ENCODE results near the gene APBB2. TPM values are rescaled to one million over a fixed set of nuclear protein-coding genes. Genes with fewer than 3 reads are reported as not detected.

The APBB2 gene
- total and polyA plus RNA-seq, 2 experiments from 2014 or later: 35.8 to 74.8 TPM

GRCh38 chr4:40831146-40831907 is 383.0 kb downstream of the APBB2 start:
- TF ChIP-seq ZNF331 (CRISPR knock-in tag; IDR thresholded peaks at IDR 0.05; ENCODE audit: low read depth) (no peak), NANOG (IDR thresholded peaks at IDR 0.05; ENCODE audit: borderline replicate concordance) (no peak), STAT1 (IDR thresholded peaks at IDR 0.05; ENCODE audit: unreplicated experiment) (no peak), ZNF114 (CRISPR knock-in tag; IDR thresholded peaks at IDR 0.05) (no peak), REST (IDR thresholded peaks at IDR 0.05; ENCODE audit: unreplicated experiment) (no peak), EZH2phosphoT487 (IDR thresholded peaks at IDR 0.05; ENCODE audit: unreplicated experiment) (no peak), CREB1 (CRISPR knock-in tag; IDR thresholded peaks at IDR 0.05; ENCODE audit: low read depth) (no peak), JUNB (IDR thresholded peaks at IDR 0.05; ENCODE audit: unreplicated experiment) (no peak), CTCF (conservative IDR thresholded peaks at IDR 0.05; ENCODE audit: low read depth in 2 of 2) (no peak), POLR2AphosphoS5 (IDR thresholded peaks at IDR 0.05; ENCODE audit: low read depth) (no peak), EZH2 (IDR thresholded peaks at IDR 0.05; ENCODE audit: low read depth, unreplicated experiment) (no peak), ETS1 (IDR thresholded peaks at IDR 0.05) (no peak), ZNF462 (CRISPR knock-in tag; IDR thresholded peaks at IDR 0.05) (no peak)
- ATAC-seq (no peak), DNase-seq (ENCODE audit: low spot score) (no peak)
- Histone ChIP-seq H3K27me3 (ENCODE audit: insufficient read depth) (no peaks in the 10 kb centered on the region), H3K4me1 (ENCODE audit: insufficient read depth) (no peaks in the 10 kb centered on the region), H3K4me3 (no peak overlapping the region), H4K20me1 (replicated peaks; ENCODE audit: insufficient read depth) (peaks cover 17% of the 10 kb centered on the region), H3F3A (replicated peaks; ENCODE audit: low read depth) (no peaks in the 10 kb centered on the region), H3K36me3 (ENCODE audit: insufficient read depth) (0 out of 2 replicates have a peak, but pooled peaks cover 3% of the 10 kb centered on the region), H2AFZ (no peak overlapping the region), H3K9me2 (ENCODE audit: insufficient read depth) (0 out of 2 replicates have a peak, but pooled peaks cover 3% of the 10 kb centered on the region), H3K4me2 (no peak overlapping the region), H3K27ac (ENCODE audit: low read depth) (no peak overlapping the region), H3K79me2 (replicated peaks; ENCODE audit: insufficient read depth) (peaks cover 11% of the 10 kb centered on the region; the same call in 1 of the 2 replicates)
- Mint-ChIP-seq H3K4me1 (peaks cover 4% of the 10 kb centered on the region; the same call in 2 of the 3 replicates), H3K4me3 (no peak overlapping the region), H3K27me3 (ENCODE audit: insufficient read depth, low read depth, poor library complexity) (peaks cover 10% of the 10 kb centered on the region), H3K9me3 (no peaks in the 10 kb centered on the region), H3K27ac (no peak overlapping the region), H3K36me3 (ENCODE audit: low read depth) (peaks cover 62% of the 10 kb centered on the region)
